Neural cell (in vitro differentiated cells): ENCODE results near the gene SPRYD4. TPM values are rescaled to one million over a fixed set of nuclear protein-coding genes. Genes with fewer than 3 reads are reported as not detected.

ENCODE experiments used
- H2AFZ ChIP-seq: fragments of 200-600, 300-800 bp; sonication (generic), shearing (Covaris generic); 2 replicates; pipeline ENCODE4 v1.6.0; 2014; ENCODE audit warnings: low read depth, mild to moderate bottlenecking, antibody characterized with exemption, low read length, moderate library complexity
- H3F3A ChIP-seq: fragments of 200-600 bp; shearing (Covaris generic); 2 replicates; pipeline ENCODE4 v1.6.1; 2016; ENCODE audit warnings: mild to moderate bottlenecking, moderate library complexity, mixed read lengths, antibody characterized with exemption, low read length; ENCODE audit not compliant: insufficient read depth, poor library complexity, severe bottlenecking
- H3K27ac ChIP-seq: fragments of 200-600, 300-800 bp; sonication (generic), shearing (Covaris generic); 2 replicates; pipeline ENCODE4 v1.5.1; 2014; ENCODE audit warnings: mild to moderate bottlenecking, low read length, moderate library complexity
- H3K27me3 ChIP-seq: fragments of 300-800, 200-600 bp; sonication (generic), shearing (Covaris generic); 2 replicates; pipeline ENCODE4 v1.6.0; 2014; ENCODE audit warnings: mild to moderate bottlenecking, low read depth, low read length, moderate library complexity; ENCODE audit not compliant: insufficient read depth
- H3K36me3 ChIP-seq: fragments of 300-800, 200-600 bp; sonication (generic), shearing (Covaris generic); 2 replicates; pipeline ENCODE4 v1.5.1; 2014; ENCODE audit warnings: mild to moderate bottlenecking, antibody characterized with exemption, low read length, moderate library complexity; ENCODE audit not compliant: insufficient read depth
- H3K4me2 ChIP-seq: fragments of 300-800, 200-600 bp; sonication (generic), shearing (Covaris generic); 2 replicates; pipeline ENCODE4 v1.6.0; 2014; ENCODE audit warnings: mild to moderate bottlenecking, low read length
- H3K4me3 ChIP-seq: fragments of 300-800, 200-600 bp; sonication (generic), shearing (Covaris generic); 2 replicates; pipeline ENCODE4 v1.5.1; 2014; ENCODE audit warnings: mild to moderate bottlenecking, low read length, moderate library complexity
- H3K79me2 ChIP-seq: fragments of 200-600 bp; shearing (Covaris generic); replicated peaks from 2 replicates; pipeline ENCODE4 v1.6.0; 2014; ENCODE audit warnings: mild to moderate bottlenecking, low read length, moderate library complexity; ENCODE audit not compliant: insufficient read depth
- H3K9ac ChIP-seq: fragments of 300-800, 200-600 bp; sonication (generic), shearing (Covaris generic); 2 replicates; pipeline ENCODE4 v1.6.1; 2016; ENCODE audit warnings: mild to moderate bottlenecking, low read length, mixed read lengths
- H3K9me2 ChIP-seq: fragments of 200-600 bp; shearing (Covaris generic); 2 replicates; pipeline ENCODE4 v1.6.1; 2016; ENCODE audit warnings: mild to moderate bottlenecking, low read length, mixed read lengths; ENCODE audit not compliant: insufficient read depth
- H3K9me3 ChIP-seq: fragments of 200-600, 300-800 bp; sonication (generic), shearing (Covaris generic); 2 replicates; pipeline ENCODE4 v1.6.1; 2016; ENCODE audit warnings: mild to moderate bottlenecking, mixed run types, low read length, moderate library complexity, mixed read lengths
- H4K20me1 ChIP-seq: fragments of 200-600 bp; shearing (Covaris generic); 2 replicates; pipeline ENCODE4 v1.6.1; 2016; ENCODE audit warnings: mild to moderate bottlenecking, mixed run types; ENCODE audit not compliant: insufficient read depth
- CTCF ChIP-seq: fragments of 450-650 bp; IDR thresholded peaks from 2 replicates; pipeline ENCODE4 v1.5.1; 2014; ENCODE audit warnings: antibody characterized with exemption, mild to moderate bottlenecking, moderate library complexity; ENCODE audit not compliant: poor library complexity, severe bottlenecking
- EP300 ChIP-seq: fragments of 450-650 bp; conservative IDR thresholded peaks from 2 replicates; pipeline ENCODE4 v1.6.1; 2014; ENCODE audit warnings: antibody characterized with exemption, mild to moderate bottlenecking, moderate library complexity; ENCODE audit not compliant: poor library complexity, severe bottlenecking
- EZH2 ChIP-seq: fragments of 200-600, 300-800 bp; shearing (Covaris generic), sonication (generic); IDR thresholded peaks from 2 replicates; pipeline ENCODE4 v1.6.1; 2014; ENCODE audit warnings: antibody characterized with exemption, low read length, borderline replicate concordance, mild to moderate bottlenecking; ENCODE audit not compliant: insufficient read depth, poor library complexity, severe bottlenecking
- MXI1 ChIP-seq: fragments of 450-650 bp; conservative IDR thresholded peaks from 2 replicates; pipeline ENCODE4 v1.6.1; 2014; ENCODE audit warnings: antibody characterized with exemption, mild to moderate bottlenecking; ENCODE audit not compliant: poor library complexity, severe bottlenecking
- POLR2AphosphoS5 ChIP-seq: IDR thresholded peaks from 2 replicates; pipeline ENCODE4 v1.6.1; 2012
- RAD21 ChIP-seq: fragments of 450-650 bp; conservative IDR thresholded peaks from 2 replicates; pipeline ENCODE4 v1.6.1; 2014; ENCODE audit warnings: antibody characterized with exemption, mild to moderate bottlenecking, moderate library complexity
- REST ChIP-seq: IDR thresholded peaks from 2 replicates; pipeline ENCODE4 v1.6.1; 2012; ENCODE audit warnings: borderline replicate concordance
- SMC3 ChIP-seq: fragments of 450-650 bp; conservative IDR thresholded peaks from 2 replicates; pipeline ENCODE4 v1.6.1; 2014; ENCODE audit warnings: antibody characterized with exemption, mild to moderate bottlenecking, moderate library complexity; ENCODE audit not compliant: poor library complexity
- TAF1 ChIP-seq: IDR thresholded peaks from 2 replicates; pipeline ENCODE4 v1.6.1; 2012; ENCODE audit warnings: low read depth
- polyA plus RNA-seq: library from polyadenylated mRNA; depleted of rRNA; stranded (reverse); fragments of >200 nt; gene quantifications from 2 replicates; pipeline ENCODE4 v1.2.3, GENCODE V29; 2014

The SPRYD4 gene
- polyA plus RNA-seq, 1 donor from 2014 or later, result 1.8 TPM

DNA sequence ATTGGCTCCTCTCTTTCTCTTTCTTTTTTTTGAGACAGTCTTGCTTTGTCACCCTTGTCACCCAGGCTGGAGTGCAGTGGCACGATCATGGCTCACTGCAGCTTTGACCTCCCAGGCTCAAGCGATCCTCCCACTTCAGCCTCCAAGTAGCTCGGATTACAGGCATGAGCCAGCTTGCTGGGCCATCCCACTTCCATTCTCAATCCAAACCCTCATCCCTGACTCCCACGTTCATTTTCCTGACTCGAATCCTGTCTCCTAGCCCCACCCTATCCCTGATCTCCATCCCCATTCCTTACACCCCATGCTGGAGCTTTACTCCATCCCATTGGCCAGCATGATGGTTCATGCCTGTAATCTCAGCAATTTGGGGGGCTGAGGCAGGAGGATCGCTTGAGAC lies 7.8 kb downstream of the SPRYD4 start:
- Histone ChIP-seq H3K9me3 (no peaks in the 10 kb centered on the region), H2AFZ (no peak overlapping the region), H3K4me2 (no peak overlapping the region), H3K79me2 (no peaks in the 10 kb centered on the region), H3K36me3 (peaks cover 3% of the 10 kb centered on the region), H3K27ac (no peak overlapping the region), H3K27me3 (no peaks in the 10 kb centered on the region), H4K20me1 (no peaks in the 10 kb centered on the region), H3K9ac (no peak overlapping the region), H3F3A (no peaks in the 10 kb centered on the region), H3K4me3 (no peak overlapping the region), H3K9me2 (no peaks in the 10 kb centered on the region)
- no peak for TF ChIP-seq TAF1
- no peak for TF ChIP-seq EP300
- no peak for TF ChIP-seq RAD21
- TF ChIP-seq EZH2, result no peak

DNA sequence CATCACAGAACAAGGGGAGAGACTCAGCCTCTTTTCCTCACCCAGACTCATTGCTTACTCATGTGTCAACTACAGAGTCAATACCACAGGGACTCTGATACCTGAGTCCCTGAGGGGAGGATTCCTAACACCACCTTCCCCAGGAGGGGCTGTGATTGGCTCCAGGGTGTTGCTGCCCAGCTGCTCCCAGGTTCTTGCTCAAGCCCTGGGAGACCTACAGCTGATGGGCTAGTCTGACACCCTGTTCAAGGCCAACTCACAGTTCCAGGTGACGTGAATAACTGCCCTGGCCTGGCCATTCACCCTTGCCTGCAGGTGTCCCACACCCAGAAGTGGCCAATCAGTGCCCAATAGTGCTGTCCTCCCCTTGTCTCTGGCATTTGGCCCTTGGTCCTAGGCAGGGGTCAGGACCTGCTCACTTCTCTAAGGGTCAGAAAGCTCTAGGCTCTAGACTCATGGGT lies 8.6 kb downstream of the SPRYD4 start:
- Histone ChIP-seq H3K4me2 (no peak overlapping the region), H3F3A (no peaks in the 10 kb centered on the region), H3K36me3 (peaks cover 3% of the 10 kb centered on the region), H3K79me2 (no peaks in the 10 kb centered on the region), H4K20me1 (no peaks in the 10 kb centered on the region), H3K27ac (no peak overlapping the region), H3K27me3 (no peaks in the 10 kb centered on the region), H3K4me3 (no peak overlapping the region), H3K9me2 (no peaks in the 10 kb centered on the region), H3K9ac (no peak overlapping the region), H2AFZ (no peak overlapping the region), H3K9me3 (no peaks in the 10 kb centered on the region)
- no peak for TF ChIP-seq REST
- TF ChIP-seq SMC3, result no peak
- no peak for TF ChIP-seq EZH2
- no peak for TF ChIP-seq MXI1
- no peak for TF ChIP-seq POLR2AphosphoS5
- TF ChIP-seq TAF1, result no peak
- TF ChIP-seq CTCF, result no peak
- TF ChIP-seq RAD21, result no peak
- no peak for TF ChIP-seq EP300
